GM18499 (cell line): ENCODE measurements around the gene LRSAM1.

Source experiments
- ATAC-seq: cut with Tn5 transposase; IDR thresholded peaks from one replicate; pipeline ENCODE4 v1.9.1; 2021; ENCODE audit warnings: moderate number of reproducible peaks; ENCODE audit not compliant: insufficient read depth, unreplicated experiment

Gene LRSAM1

GRCh38 chr9:127527560-127528268 lies 76.4 kb downstream of the LRSAM1 start:
- ATAC-seq: no peak

- no peak for ATAC-seq
Measured at GRCh38 chr9:127528422-127529251, 77.3 kb downstream of the LRSAM1 start.

GRCh38 chr9:127529671-127530070 lies 78.4 kb downstream of the LRSAM1 start:
- ATAC-seq: no peak

GRCh38 chr9:127530206-127530941 lies 79.1 kb downstream of the LRSAM1 start:
- ATAC-seq: no peak

- no peak for ATAC-seq
Measured at GRCh38 chr9:127531676-127532075, 80.4 kb downstream of the LRSAM1 start.

GRCh38 chr9:127534250-127534906 lies 83.1 kb downstream of the LRSAM1 start:
- ATAC-seq: no peak

- ATAC-seq: no peak
Measured at GRCh38 chr9:127534931-127535330, 83.6 kb downstream of the LRSAM1 start.

GRCh38 chr9:127535396-127535795 lies 84.1 kb downstream of the LRSAM1 start:
- no peak for ATAC-seq

- no peak for ATAC-seq
Measured at GRCh38 chr9:127535834-127536233, 84.5 kb downstream of the LRSAM1 start.

- ATAC-seq: no peak
Measured at GRCh38 chr9:127536499-127536898, 85.2 kb downstream of the LRSAM1 start.

GRCh38 chr9:127537014-127537413 lies 85.7 kb downstream of the LRSAM1 start:
- ATAC-seq: no peak

GRCh38 chr9:127537792-127538191 lies 86.5 kb downstream of the LRSAM1 start:
- ATAC-seq: no peak

- ATAC-seq: no peak
Measured at GRCh38 chr9:127538849-127539258, 87.5 kb downstream of the LRSAM1 start.

GRCh38 chr9:127539259-127539981 lies 88.1 kb downstream of the LRSAM1 start:
- ATAC-seq: no peak

- ATAC-seq: no peak
Measured at GRCh38 chr9:127539982-127540663, 88.8 kb downstream of the LRSAM1 start.

- no peak for ATAC-seq
Measured at GRCh38 chr9:127540664-127541041, 89.3 kb downstream of the LRSAM1 start.

GRCh38 chr9:127541176-127541575 lies 89.9 kb downstream of the LRSAM1 start:
- ATAC-seq: no peak

GRCh38 chr9:127541865-127542264 lies 90.6 kb downstream of the LRSAM1 start:
- ATAC-seq: no peak

- no peak for ATAC-seq
Measured at GRCh38 chr9:127543221-127543620, 91.9 kb downstream of the LRSAM1 start.
